CD4-positive, alpha-beta T cell (primary cell): ENCODE measurements around the gene POU2F2. TPM values are rescaled to one million over a fixed set of nuclear protein-coding genes. Genes with fewer than 3 reads are reported as not detected.

Source experiments
- ATAC-seq: fragments of 200-7000 bp; cut with Tn5 transposase; one replicate; pipeline ENCODE4 v1.10.0; 2022; ENCODE audit warnings: mild to moderate bottlenecking; ENCODE audit not compliant: poor library complexity
- CTCF ChIA-PET: fragments of 350-600 bp; sonication (Branson Sonifier 250); formaldehyde crosslinking; loops from one replicate; lab custom pipeline; 2021; ENCODE audit warnings: antibody characterized with exemption, inconsistent platforms; lab: Charles Lee
- POLR2A ChIA-PET: fragments of 350-600 bp; sonication (Branson Sonifier 250); formaldehyde crosslinking; loops from one replicate; lab custom pipeline; 2021; ENCODE audit warnings: antibody characterized with exemption, inconsistent platforms; lab: Charles Lee
- DNase-seq, 14 experiments: peaks; one replicate each; pipeline ENCODE4 v3.0.0-alpha.2; 2013 to 2020; ENCODE audit warnings: mixed read lengths in 2 of 14
- H3K27ac ChIP-seq, 2 donors: one replicate each; pipeline versions ENCODE4 v1.5.1 to v1.7.0; 2013; ENCODE audit warnings: low read length in 2 of 2, low read depth in 1 of 2, mild to moderate bottlenecking in 1 of 2
- H3K27me3 ChIP-seq, 2 experiments: 1 replicate in 1 of 2; 2 replicates in 1 of 2; pipeline versions ENCODE4 v1.6.1 to v1.7.0; 2013; ENCODE audit warnings: low read length in 2 of 2, control low read depth in 1 of 2, mild to moderate bottlenecking in 1 of 2, moderate library complexity in 1 of 2; ENCODE audit not compliant: insufficient read depth in 2 of 2, control insufficient read depth in 1 of 2
- H3K36me3 ChIP-seq: one replicate; pipeline ENCODE4 v1.6.1; 2013; ENCODE audit warnings: low read length, control low read depth; ENCODE audit not compliant: insufficient read depth
- H3K4me1 ChIP-seq: one replicate; pipeline ENCODE4 v1.6.1; 2013; ENCODE audit warnings: low read length, control low read depth; ENCODE audit not compliant: insufficient read depth
- H3K4me3 ChIP-seq: one replicate; pipeline ENCODE4 v1.5.1; 2013; ENCODE audit warnings: mild to moderate bottlenecking, low read length, moderate library complexity
- H3K9me3 ChIP-seq, 2 experiments: 1 replicate in 1 of 2; 2 replicates in 1 of 2; pipeline versions ENCODE4 v1.6.1 to v1.7.0; 2013; ENCODE audit warnings: low read length in 2 of 2, mild to moderate bottlenecking in 2 of 2, control low read depth in 1 of 2, moderate library complexity in 1 of 2; ENCODE audit not compliant: control insufficient read depth in 1 of 2, insufficient read depth in 1 of 2
- H3K27ac Mint-ChIP-seq: one replicate; pipeline ENCODE4 v1.8.0; 2020; ENCODE audit warnings: mixed read lengths
- H3K27me3 Mint-ChIP-seq: one replicate; pipeline ENCODE4 v1.8.0; 2021; ENCODE audit warnings: mixed read lengths
- H3K36me3 Mint-ChIP-seq: one replicate; pipeline ENCODE4 v1.8.0; 2021; ENCODE audit warnings: low read depth, mixed read lengths
- H3K4me1 Mint-ChIP-seq: one replicate; pipeline ENCODE4 v1.8.0; 2021; ENCODE audit warnings: low read depth, mixed read lengths
- H3K4me3 Mint-ChIP-seq: one replicate; pipeline ENCODE4 v1.8.0; 2020; ENCODE audit warnings: mild to moderate bottlenecking, mixed read lengths
- H3K9me3 Mint-ChIP-seq: one replicate; pipeline ENCODE4 v1.8.0; 2020; ENCODE audit warnings: mixed read lengths
- CTCF ChIP-seq: fragments of 200-600 bp; IDR thresholded peaks from one replicate; pipeline ENCODE4 v1.8.0; 2022; ENCODE audit warnings: antibody characterized with exemption, mild to moderate bottlenecking
- intact Hi-C, 2 experiments: fragments of 100-400 bp; cut with DNase I in 1 of 2; cut with micrococcal nuclease in 1 of 2; formaldehyde crosslinking; loops; one replicate each; pipeline versions ENCODE4 v1.15.1 to v1.9.0; 2023 to 2025; cut with DNase I, micrococcal nuclease
- total RNA-seq, 174 experiments: library from RNA in 2 of 174; stranded (reverse) in 2 of 174; gene quantifications; one replicate each; pipeline ENCODE4 v1.2.3 and lab custom pipeline; 2021 to 2026

Gene POU2F2
- total RNA-seq, 2 experiments from 2014 or later: 18.6 to 19.9 TPM

DNA sequence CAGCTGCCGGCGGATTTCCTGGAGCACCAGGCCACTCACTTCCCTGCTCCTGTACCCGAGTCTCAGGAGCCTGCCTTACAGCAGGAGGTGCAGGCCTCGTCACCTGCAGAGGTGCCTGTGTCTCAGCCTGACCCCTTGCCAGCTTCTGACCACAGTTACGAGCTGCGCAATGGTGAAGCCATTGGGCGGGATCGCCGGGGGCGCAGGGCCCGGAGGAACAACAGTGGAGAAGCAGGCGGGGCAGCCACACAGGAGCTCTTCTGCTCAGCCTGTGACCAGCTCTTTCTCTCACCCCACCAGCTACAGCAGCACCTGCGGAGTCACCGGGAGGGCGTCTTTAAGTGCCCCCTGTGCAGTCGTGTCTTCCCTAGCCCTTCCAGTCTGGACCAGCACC is 53.0 kb downstream of the POU2F2 start:
- DNase-seq: no peak
- H3K4me3 Mint-ChIP-seq: no peak overlapping the region
- intact Hi-C loops: loop anchor here (5.0 kb wide), 2 partner anchors 117 to 717 kb away; partner anchors contain the start of gene B9D2 (in 1 of the 2)
- peaks cover 29% of the 10 kb centered on the region for H3K4me1 ChIP-seq
- H3K27me3 ChIP-seq: no peaks in the 10 kb centered on the region
- no peak for TF ChIP-seq CTCF
- H3K9me3 Mint-ChIP-seq: no peaks in the 10 kb centered on the region
- POLR2A ChIA-PET: no interaction called here
- H3K36me3 ChIP-seq: peaks cover 39% of the 10 kb centered on the region
- H3K9me3 ChIP-seq: no peaks in the 10 kb centered on the region
- H3K4me1 Mint-ChIP-seq: peaks cover 41% of the 10 kb centered on the region
- H3K36me3 Mint-ChIP-seq: peaks cover 64% of the 10 kb centered on the region
- H3K4me3 ChIP-seq: no peak overlapping the region
- CTCF ChIA-PET: no interaction called here
- no peak for ATAC-seq
- H3K27me3 Mint-ChIP-seq: no peaks in the 10 kb centered on the region
- H3K27ac Mint-ChIP-seq: no peak overlapping the region
- H3K27ac ChIP-seq: no peak overlapping the region

GRCh38 chr19:42078538-42079275 is 53.5 kb downstream of the POU2F2 start:
- Mint-ChIP-seq H3K4me1 (peaks cover 41% of the 10 kb centered on the region), H3K27me3 (no peaks in the 10 kb centered on the region), H3K9me3 (no peaks in the 10 kb centered on the region), H3K4me3 (peak overlapping the region; percentile 89), H3K36me3 (peaks cover 61% of the 10 kb centered on the region), H3K27ac (peak overlapping the region; percentile 99)
- Histone ChIP-seq H3K4me3 (no peak overlapping the region), H3K27ac (no peak overlapping the region), H3K27me3 (no peaks in the 10 kb centered on the region), H3K9me3 (no peaks in the 10 kb centered on the region), H3K36me3 (peaks cover 39% of the 10 kb centered on the region), H3K4me1 (peaks cover 29% of the 10 kb centered on the region)
- intact Hi-C loops: loop anchor here (5.0 kb wide), 2 partner anchors 116 to 716 kb away; partner anchors contain the start of gene B9D2 (in 1 of the 2)
- DNase-seq: peak in 1 of 14 experiments; percentile 25
- POLR2A ChIA-PET: interaction anchor here (0.5 to 0.6 kb wide), 2 partner anchors 11 to 115 kb away, joined by 4 read pairs; no protein-coding TSS in a partner anchor
- CTCF ChIA-PET: no interaction called here
- ATAC-seq: no peak
- TF ChIP-seq CTCF: no peak

- Histone ChIP-seq H3K27ac (peak overlapping the region; percentile 9 to 16), H3K36me3 (peaks cover 39% of the 10 kb centered on the region), H3K4me3 (no peak overlapping the region), H3K4me1 (peaks cover 29% of the 10 kb centered on the region), H3K9me3 (no peaks in the 10 kb centered on the region), H3K27me3 (no peaks in the 10 kb centered on the region)
- DNase-seq (no peak), ATAC-seq (no peak)
- TF ChIP-seq CTCF: no peak
- no peaks in the 10 kb centered on the region for H3K9me3 Mint-ChIP-seq
- peak overlapping the region; percentile 99 for H3K27ac Mint-ChIP-seq
- peaks cover 41% of the 10 kb centered on the region for H3K4me1 Mint-ChIP-seq
- H3K27me3 Mint-ChIP-seq: no peaks in the 10 kb centered on the region
- ChIA-PET POLR2A (interaction anchor here (0.6 kb wide), 1 partner anchor 115 kb away, joined by 4 read pairs; no protein-coding TSS in a partner anchor), CTCF (no interaction called here)
- intact Hi-C loops: loop anchor here (5.0 kb wide), 2 partner anchors 116 to 716 kb away; partner anchors contain the start of gene B9D2 (in 1 of the 2)
- peaks cover 60% of the 10 kb centered on the region for H3K36me3 Mint-ChIP-seq
- peak overlapping the region; percentile 89 for H3K4me3 Mint-ChIP-seq
Measured at GRCh38 chr19:42078058-42078457, 54.2 kb downstream of the POU2F2 start.
